Nephron progenitor cell (in vitro differentiated cells): ENCODE measurements around the gene SVOPL.

Source experiments
- DNase-seq: peaks from one replicate; pipeline ENCODE4 v3.0.0; 2021
- H3K27ac Mint-ChIP-seq: 2 replicates; pipeline ENCODE4 v1.8.0; 2021; ENCODE audit warnings: mild to moderate bottlenecking, moderate library complexity, mixed read lengths
- H3K27me3 Mint-ChIP-seq: 2 replicates; pipeline ENCODE4 v1.8.0; 2021; ENCODE audit warnings: mild to moderate bottlenecking, low read depth, mixed read lengths; ENCODE audit not compliant: poor library complexity
- H3K36me3 Mint-ChIP-seq: 2 replicates; pipeline ENCODE4 v1.8.0; 2021; ENCODE audit warnings: low read depth, mixed read lengths
- H3K4me1 Mint-ChIP-seq: 2 replicates; pipeline ENCODE4 v1.8.0; 2021; ENCODE audit warnings: mixed read lengths
- H3K4me3 Mint-ChIP-seq: 2 replicates; pipeline ENCODE4 v1.8.0; 2021; ENCODE audit warnings: mild to moderate bottlenecking, moderate library complexity, mixed read lengths
- H3K9me3 Mint-ChIP-seq: 2 replicates; pipeline ENCODE4 v1.8.0; 2021; ENCODE audit warnings: mild to moderate bottlenecking, moderate library complexity, mixed read lengths
- CTCF ChIP-seq: fragments of 200-600 bp; sonication (generic); IDR thresholded peaks from 2 replicates; pipeline ENCODE4 v1.5.0; 2021; ENCODE audit warnings: antibody characterized with exemption

Gene SVOPL

GRCh38 chr7:138607216-138608126 is 93.7 kb downstream of the SVOPL start:
- Mint-ChIP-seq H3K27me3 (peaks cover 8% of the 10 kb centered on the region), H3K27ac (peak overlapping the region; percentile 71), H3K9me3 (peaks cover 24% of the 10 kb centered on the region), H3K4me1 (peaks cover 32% of the 10 kb centered on the region), H3K4me3 (no peak overlapping the region), H3K36me3 (no peaks in the 10 kb centered on the region)
- no peak for TF ChIP-seq CTCF
- no peak for DNase-seq

- Mint-ChIP-seq H3K4me1 (peaks cover 29% of the 10 kb centered on the region), H3K36me3 (no peaks in the 10 kb centered on the region), H3K9me3 (peaks cover 20% of the 10 kb centered on the region), H3K27ac (no peak overlapping the region), H3K27me3 (peaks cover 10% of the 10 kb centered on the region), H3K4me3 (no peak overlapping the region)
- no peak for DNase-seq
- TF ChIP-seq CTCF, result no peak
Observed at GRCh38 chr7:138606236-138606635, 94.9 kb downstream of the SVOPL start.

GRCh38 chr7:138603549-138604318 is 97.4 kb downstream of the SVOPL start:
- Mint-ChIP-seq H3K27ac (no peak overlapping the region), H3K4me3 (no peak overlapping the region), H3K4me1 (peaks cover 19% of the 10 kb centered on the region), H3K27me3 (peaks cover 10% of the 10 kb centered on the region), H3K9me3 (peaks cover 7% of the 10 kb centered on the region), H3K36me3 (no peaks in the 10 kb centered on the region)
- no peak for TF ChIP-seq CTCF
- no peak for DNase-seq

- TF ChIP-seq CTCF, result no peak
- Mint-ChIP-seq H3K36me3 (no peaks in the 10 kb centered on the region), H3K27ac (no peak overlapping the region), H3K4me3 (no peak overlapping the region), H3K9me3 (peaks cover 7% of the 10 kb centered on the region), H3K4me1 (peaks cover 6% of the 10 kb centered on the region), H3K27me3 (peaks cover 6% of the 10 kb centered on the region)
- DNase-seq, result no peak
Observed at GRCh38 chr7:138602451-138602850, 98.7 kb downstream of the SVOPL start.

GRCh38 chr7:138595454-138595853 is 105.7 kb downstream of the SVOPL start:
- Mint-ChIP-seq H3K4me3 (no peak overlapping the region), H3K36me3 (no peaks in the 10 kb centered on the region), H3K27ac (no peak overlapping the region), H3K9me3 (no peaks in the 10 kb centered on the region), H3K4me1 (no peaks in the 10 kb centered on the region), H3K27me3 (peaks cover 3% of the 10 kb centered on the region)
- no peak for TF ChIP-seq CTCF
- DNase-seq, result no peak
